Measurements from ENCODE around the gene HTRA3. TPM values are rescaled to one million over a fixed set of nuclear protein-coding genes. Genes with fewer than 3 reads are reported as not detected.

The HTRA3 gene
- total RNA-seq, 1 donor from 2014 or later, result 35.2 TPM

- H3K27me3 Mint-ChIP-seq (ENCODE audit: low read depth, unreplicated experiment), result peaks cover 4% of the 10 kb centered on the region
- no peak for TF ChIP-seq EZH2 (IDR thresholded peaks at IDR 0.05; ENCODE audit: insufficient read depth, low read length)
- TF ChIP-seq, protein P1, sequence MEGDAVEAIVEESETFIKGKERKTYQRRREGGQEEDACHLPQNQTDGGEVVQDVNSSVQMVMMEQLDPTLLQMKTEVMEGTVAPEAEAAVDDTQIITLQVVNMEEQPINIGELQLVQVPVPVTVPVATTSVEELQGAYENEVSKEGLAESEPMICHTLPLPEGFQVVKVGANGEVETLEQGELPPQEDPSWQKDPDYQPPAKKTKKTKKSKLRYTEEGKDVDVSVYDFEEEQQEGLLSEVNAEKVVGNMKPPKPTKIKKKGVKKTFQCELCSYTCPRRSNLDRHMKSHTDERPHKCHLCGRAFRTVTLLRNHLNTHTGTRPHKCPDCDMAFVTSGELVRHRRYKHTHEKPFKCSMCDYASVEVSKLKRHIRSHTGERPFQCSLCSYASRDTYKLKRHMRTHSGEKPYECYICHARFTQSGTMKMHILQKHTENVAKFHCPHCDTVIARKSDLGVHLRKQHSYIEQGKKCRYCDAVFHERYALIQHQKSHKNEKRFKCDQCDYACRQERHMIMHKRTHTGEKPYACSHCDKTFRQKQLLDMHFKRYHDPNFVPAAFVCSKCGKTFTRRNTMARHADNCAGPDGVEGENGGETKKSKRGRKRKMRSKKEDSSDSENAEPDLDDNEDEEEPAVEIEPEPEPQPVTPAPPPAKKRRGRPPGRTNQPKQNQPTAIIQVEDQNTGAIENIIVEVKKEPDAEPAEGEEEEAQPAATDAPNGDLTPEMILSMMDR (IDR thresholded peaks at IDR 0.05; ENCODE audit: insufficient read depth, low read depth, low read length), result no peak
- H3K27me3 ChIP-seq (ENCODE audit: insufficient read depth, low read length), result no peaks in the 10 kb centered on the region
- no peak overlapping the region for H3K4me2 ChIP-seq (ENCODE audit: low read length)
- H3K79me2 ChIP-seq (ENCODE audit: insufficient read depth, low read length), result no peaks in the 10 kb centered on the region
- FAIRE-seq, result no peak
- H3K9ac ChIP-seq (ENCODE audit: low read length), result no peak overlapping the region
- H3K27ac ChIP-seq (ENCODE audit: low read depth, low read length), result no peak overlapping the region
- no peaks in the 10 kb centered on the region for H3K9me3 ChIP-seq (ENCODE audit: insufficient read depth, low read depth, low read length)
- H4K20me1 ChIP-seq (ENCODE audit: insufficient read depth, low read length), result no peaks in the 10 kb centered on the region
- H3K36me3 Mint-ChIP-seq (ENCODE audit: low read depth, unreplicated experiment), result peaks cover 16% of the 10 kb centered on the region
- no peak overlapping the region for H3K4me3 Mint-ChIP-seq (ENCODE audit: unreplicated experiment)
- no peaks in the 10 kb centered on the region for H3K4me1 ChIP-seq (ENCODE audit: insufficient read depth, low read length)
- DNase-seq (ENCODE audit: low read depth), result no peak
- no peaks in the 10 kb centered on the region for H3K4me1 Mint-ChIP-seq (ENCODE audit: low read depth, unreplicated experiment)
- no peak overlapping the region for H3K27ac Mint-ChIP-seq (ENCODE audit: unreplicated experiment)
- H3K4me3 ChIP-seq (ENCODE audit: insufficient read depth, low read depth, low read length), result no peak overlapping the region
- H2AFZ ChIP-seq (ENCODE audit: low read depth, low read length), result no peak overlapping the region
- peaks cover 22% of the 10 kb centered on the region for H3K9me3 Mint-ChIP-seq (ENCODE audit: unreplicated experiment)
- H3K36me3 ChIP-seq (ENCODE audit: insufficient read depth, low read length), result no peaks in the 10 kb centered on the region
Observed at GRCh38 chr4:8297691-8298485, 28.3 kb downstream of the HTRA3 start.

- Mint-ChIP-seq H3K4me3 (ENCODE audit: unreplicated experiment) (no peak overlapping the region), H3K27me3 (ENCODE audit: low read depth, unreplicated experiment) (peaks cover 4% of the 10 kb centered on the region), H3K9me3 (ENCODE audit: unreplicated experiment) (peaks cover 25% of the 10 kb centered on the region), H3K36me3 (ENCODE audit: low read depth, unreplicated experiment) (peaks cover 15% of the 10 kb centered on the region), H3K4me1 (ENCODE audit: low read depth, unreplicated experiment) (peaks cover 6% of the 10 kb centered on the region), H3K27ac (ENCODE audit: unreplicated experiment) (no peak overlapping the region)
- FAIRE-seq, result no peak
- Histone ChIP-seq H3K27ac (ENCODE audit: low read depth, low read length) (no peak overlapping the region), H3K4me1 (ENCODE audit: insufficient read depth, low read length) (peaks cover 5% of the 10 kb centered on the region), H4K20me1 (ENCODE audit: insufficient read depth, low read length) (no peaks in the 10 kb centered on the region), H3K27me3 (ENCODE audit: insufficient read depth, low read length) (no peaks in the 10 kb centered on the region), H3K79me2 (ENCODE audit: insufficient read depth, low read length) (no peaks in the 10 kb centered on the region), H3K36me3 (ENCODE audit: insufficient read depth, low read length) (no peaks in the 10 kb centered on the region), H3K4me3 (ENCODE audit: insufficient read depth, low read depth, low read length) (no peak overlapping the region), H2AFZ (ENCODE audit: low read depth, low read length) (no peak overlapping the region), H3K4me2 (ENCODE audit: low read length) (no peak overlapping the region), H3K9ac (ENCODE audit: low read length) (no peak overlapping the region), H3K9me3 (ENCODE audit: insufficient read depth, low read depth, low read length) (no peaks in the 10 kb centered on the region)
- no peak for DNase-seq (ENCODE audit: low read depth)
- TF ChIP-seq, protein P1 (IDR thresholded peaks at IDR 0.05; ENCODE audit: insufficient read depth, low read depth, low read length), result no peak
- TF ChIP-seq EZH2 (IDR thresholded peaks at IDR 0.05; ENCODE audit: insufficient read depth, low read length), result no peak
Observed at GRCh38 chr4:8300832-8301231, 31.3 kb downstream of the HTRA3 start.

All from astrocyte (in vitro differentiated cells and primary cell).